SK-N-SH treated with all-trans-retinoic acid at 6 μM for 48 hours (cell line): ENCODE data around the gene TRRAP.

ENCODE experiments used
- ATAC-seq: fragments of 200-7000 bp; cut with Tn5 transposase; 3 replicates; pipeline ENCODE4 v1.9.1; 2020; ENCODE audit warnings: mild to moderate bottlenecking, moderate library complexity
- ARNTL ChIP-seq: fragments of 450-650 bp; formaldehyde crosslinking; IDR thresholded peaks from 2 replicates; pipeline ENCODE4 v1.5.0; 2020; ENCODE audit warnings: low read depth, mild to moderate bottlenecking, moderate library complexity, borderline replicate concordance
- BACH2 ChIP-seq: fragments of 250-450 bp; sonication (Bioruptor Pico); IDR thresholded peaks from 2 replicates; pipeline ENCODE4 v1.9.0; 2021; ENCODE audit warnings: mild to moderate bottlenecking, borderline replicate concordance
- CREB5 ChIP-seq: fragments of 250-450 bp; sonication (Bioruptor Pico); IDR thresholded peaks from 2 replicates; pipeline ENCODE4 v1.5.1; 2020; ENCODE audit warnings: low read depth, mild to moderate bottlenecking, moderate library complexity
- CSDC2 ChIP-seq: fragments of 250-450 bp; sonication (Bioruptor Pico); IDR thresholded peaks from 2 replicates; pipeline ENCODE4 v1.5.0; 2020; ENCODE audit warnings: mild to moderate bottlenecking, moderate library complexity
- CSRNP3 ChIP-seq: fragments of 250-450 bp; sonication (Bioruptor Pico); IDR thresholded peaks from 2 replicates; pipeline ENCODE4 v1.5.1; 2021; ENCODE audit warnings: mild to moderate bottlenecking, moderate library complexity
- ESRRG ChIP-seq: fragments of 250-450 bp; sonication (Bioruptor Pico); IDR thresholded peaks from 2 replicates; pipeline ENCODE4 v1.6.1; 2021; ENCODE audit warnings: mild to moderate bottlenecking
- GLIS3 ChIP-seq: fragments of 250-450 bp; sonication (Bioruptor Pico); IDR thresholded peaks from 2 replicates; pipeline ENCODE4 v1.5.0; 2020; ENCODE audit warnings: mild to moderate bottlenecking, moderate library complexity
- ISL1 ChIP-seq: fragments of 250-450 bp; sonication (Bioruptor Pico); IDR thresholded peaks from 2 replicates; pipeline ENCODE4 v2.1.2; 2022; ENCODE audit warnings: mild to moderate bottlenecking, moderate library complexity
- OSR1 ChIP-seq: fragments of 250-450 bp; sonication (Bioruptor Pico); IDR thresholded peaks from 2 replicates; pipeline ENCODE4 v1.8.0; 2022; ENCODE audit warnings: moderate library complexity, mild to moderate bottlenecking, inconsistent platforms
- POU6F1 ChIP-seq: fragments of 250-450 bp; sonication (Bioruptor Pico); IDR thresholded peaks from 2 replicates; pipeline ENCODE4 v1.8.0; 2021; ENCODE audit warnings: low read depth, mild to moderate bottlenecking, moderate library complexity, borderline replicate concordance
- PPARA ChIP-seq: fragments of 250-450 bp; sonication (Bioruptor Pico); IDR thresholded peaks from 2 replicates; pipeline ENCODE4 v1.5.0; 2020; ENCODE audit warnings: mild to moderate bottlenecking, borderline replicate concordance
- RARB ChIP-seq: fragments of 250-450 bp; sonication (Bioruptor Pico); IDR thresholded peaks from 2 replicates; pipeline ENCODE4 v1.8.0; 2021; ENCODE audit warnings: mild to moderate bottlenecking, moderate library complexity
- SNAI2 ChIP-seq: fragments of 250-450 bp; sonication (Bioruptor Pico); IDR thresholded peaks from 2 replicates; pipeline ENCODE4 v1.5.0; 2020; ENCODE audit warnings: mild to moderate bottlenecking, moderate library complexity
- TCF4 ChIP-seq: fragments of 250-450 bp; sonication (Bioruptor Pico); IDR thresholded peaks from 2 replicates; pipeline ENCODE4 v1.8.0; 2021; ENCODE audit warnings: mild to moderate bottlenecking, moderate library complexity, borderline replicate concordance
- TOX ChIP-seq: fragments of 250-450 bp; sonication (Bioruptor Pico); IDR thresholded peaks from 2 replicates; pipeline ENCODE4 v1.8.0; 2021; ENCODE audit warnings: mild to moderate bottlenecking, moderate library complexity, borderline replicate concordance
- TSHZ2 ChIP-seq: fragments of 250-450 bp; sonication (Bioruptor Pico); IDR thresholded peaks from 2 replicates; pipeline ENCODE4 v1.5.0; 2020; ENCODE audit warnings: mild to moderate bottlenecking, moderate library complexity
- ZC3H10 ChIP-seq: fragments of 250-450 bp; sonication (Bioruptor Pico); IDR thresholded peaks from 2 replicates; pipeline ENCODE4 v1.5.1; 2021; ENCODE audit warnings: mild to moderate bottlenecking, moderate library complexity
- ZFP3 ChIP-seq: fragments of 250-450 bp; sonication (Bioruptor Pico); IDR thresholded peaks from 2 replicates; pipeline ENCODE4 v1.5.0; 2020; ENCODE audit warnings: mild to moderate bottlenecking, moderate library complexity
- ZFP30 ChIP-seq: fragments of 450-650 bp; formaldehyde crosslinking; IDR thresholded peaks from 2 replicates; pipeline ENCODE4 v1.5.0; 2022; ENCODE audit warnings: mild to moderate bottlenecking, moderate library complexity
- ZNF565 ChIP-seq: fragments of 450-650 bp; formaldehyde crosslinking; conservative IDR thresholded peaks from 2 replicates; pipeline ENCODE4 v1.5.0; 2020; ENCODE audit warnings: low read depth, mild to moderate bottlenecking, moderate library complexity
- ZNF70 ChIP-seq: fragments of 450-650 bp; formaldehyde crosslinking; IDR thresholded peaks from 2 replicates; pipeline ENCODE4 v1.5.0; 2020; ENCODE audit warnings: mild to moderate bottlenecking, moderate library complexity
- ZNF8 ChIP-seq: fragments of 450-650 bp; formaldehyde crosslinking; IDR thresholded peaks from 2 replicates; pipeline ENCODE4 v1.5.0; 2020; ENCODE audit warnings: mild to moderate bottlenecking, moderate library complexity

The TRRAP gene

GRCh38 chr7:99004216-99004615 lies 125.9 kb downstream of the TRRAP start:
- TF ChIP-seq TCF4 (CRISPR knock-in tag) (no peak), TSHZ2 (CRISPR knock-in tag) (no peak), TOX (no peak), ZNF565 (CRISPR knock-in tag) (no peak), RARB (no peak), OSR1 (CRISPR knock-in tag) (no peak), CSDC2 (CRISPR knock-in tag) (no peak), CSRNP3 (no peak), ZFP30 (CRISPR knock-in tag) (no peak), ESRRG (CRISPR knock-in tag) (no peak), ZNF8 (CRISPR knock-in tag) (no peak)
- ATAC-seq = no peak

- TF ChIP-seq SNAI2 (CRISPR knock-in tag) (no peak), ZFP3 (no peak), CREB5 (CRISPR knock-in tag) (no peak), BACH2 (CRISPR knock-in tag) (no peak)
- no peak for ATAC-seq
These were observed 126.6 kb downstream of the TRRAP start for GRCh38 chr7:99004781-99005500.

- TF ChIP-seq PPARA (no peak), SNAI2 (CRISPR knock-in tag) (no peak), TOX (no peak), ZFP30 (CRISPR knock-in tag) (no peak), TCF4 (CRISPR knock-in tag) (no peak), ZFP3 (no peak)
- no peak for ATAC-seq
These were observed 127.4 kb downstream of the TRRAP start for GRCh38 chr7:99005776-99006175.

- TF ChIP-seq ESRRG (CRISPR knock-in tag) (no peak), ARNTL (CRISPR knock-in tag) (no peak), TSHZ2 (CRISPR knock-in tag) (no peak), SNAI2 (CRISPR knock-in tag) (no peak), ZNF8 (CRISPR knock-in tag) (no peak), ISL1 (CRISPR knock-in tag) (no peak), ZC3H10 (CRISPR knock-in tag) (no peak), ZNF70 (CRISPR knock-in tag) (no peak), POU6F1 (no peak), TCF4 (CRISPR knock-in tag) (no peak), ZFP3 (no peak), RARB (no peak), ZNF565 (CRISPR knock-in tag) (no peak), GLIS3 (no peak), BACH2 (CRISPR knock-in tag) (no peak)
- TF ChIP-seq, all 23 proteins: peak for 0
- ATAC-seq = no peak
These were observed 128.6 kb downstream of the TRRAP start for GRCh38 chr7:99006739-99007424.
